ENCODE results near the gene ENPP3.
"Not testable (repeated sequence)": the region's sequence is repeated elsewhere in the genome, so short reads cannot be mapped to it uniquely, and the experiment has no call there.

ENPP3 gene

GRCh38 chr6:131730264-131730663 is 93.2 kb downstream of the ENPP3 start:
- no peak for DNase-seq (ENCODE audit: low read depth, low spot score)
- H3K27ac ChIP-seq = no peak overlapping the region

DNA sequence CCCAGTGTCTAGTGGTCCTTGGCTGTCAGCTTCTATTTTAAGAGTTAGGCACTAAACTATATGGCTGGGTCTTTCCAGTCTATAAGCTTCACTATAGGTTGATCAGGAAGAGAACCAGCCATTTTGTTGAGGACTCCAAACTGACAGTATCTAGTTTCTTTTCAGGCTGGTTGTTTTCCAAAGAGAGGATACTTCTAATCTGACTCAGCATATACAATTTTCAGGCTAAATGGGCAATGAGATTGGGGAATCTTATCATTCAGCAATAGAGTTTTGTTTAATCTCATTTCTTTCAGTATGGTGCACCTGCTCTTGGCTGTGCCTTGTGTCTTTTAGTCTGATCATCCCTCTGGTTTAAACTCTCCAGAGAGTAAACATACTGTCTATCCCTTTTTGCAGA is 94.1 kb downstream of the ENPP3 start:
- DNase-seq (ENCODE audit: low read depth, low spot score) = no peak
- no peak overlapping the region for H3K27ac ChIP-seq

GRCh38 chr6:131733376-131734016 is 96.4 kb downstream of the ENPP3 start:
- no peak overlapping the region for H3K27ac ChIP-seq
- no peak for DNase-seq (ENCODE audit: low read depth, low spot score)

GRCh38 chr6:131736003-131736596 is 99.0 kb downstream of the ENPP3 start:
- DNase-seq (ENCODE audit: low read depth, low spot score) = no peak
- H3K27ac ChIP-seq = no peak overlapping the region

DNA sequence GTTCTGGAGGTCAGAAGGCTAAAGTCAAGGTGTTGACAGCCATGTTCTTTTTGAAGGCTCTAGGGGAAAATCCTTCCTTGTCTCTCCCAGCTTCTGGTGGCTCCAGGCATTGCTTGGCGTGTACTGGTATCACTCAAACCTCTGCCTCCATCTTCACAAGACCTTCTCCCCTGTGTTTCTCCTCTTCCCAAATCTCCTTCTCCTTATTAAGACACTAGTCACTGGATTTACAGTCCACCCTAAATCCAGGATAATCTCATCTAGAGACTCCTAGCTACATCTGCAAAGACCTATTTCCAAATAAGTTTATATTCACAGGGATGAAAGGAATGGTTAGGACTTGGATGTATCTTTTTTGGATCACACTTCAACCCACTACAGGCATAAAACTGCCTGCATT is 99.7 kb downstream of the ENPP3 start:
- no peak overlapping the region for H3K27ac ChIP-seq
- DNase-seq (ENCODE audit: low read depth, low spot score) = no peak

- DNase-seq (ENCODE audit: low read depth, low spot score) = no peak
- H3K27ac ChIP-seq = no peak overlapping the region
Observed at GRCh38 chr6:131739136-131739535, 102.0 kb downstream of the ENPP3 start.

DNA sequence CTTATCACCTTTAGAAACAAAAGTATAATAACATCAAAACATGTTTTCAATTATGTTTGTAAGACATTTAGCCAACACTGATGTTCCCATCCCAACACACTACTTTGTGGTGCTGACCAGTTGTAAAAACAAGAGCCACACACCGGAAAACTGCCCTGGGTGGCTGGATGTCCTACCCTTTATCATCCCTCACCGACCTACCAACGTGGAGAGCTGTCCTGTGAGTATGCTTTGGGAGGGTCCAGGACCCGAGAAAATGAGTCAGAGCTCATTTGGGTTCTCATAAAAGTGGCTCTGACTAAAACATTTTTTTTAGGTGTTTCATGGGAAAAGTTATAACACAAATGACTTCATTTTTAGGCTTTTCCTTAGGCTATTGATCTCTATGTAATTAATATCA is 103.1 kb downstream of the ENPP3 start:
- no peak overlapping the region for H3K27ac ChIP-seq
- no peak for DNase-seq (ENCODE audit: low read depth, low spot score)

DNA sequence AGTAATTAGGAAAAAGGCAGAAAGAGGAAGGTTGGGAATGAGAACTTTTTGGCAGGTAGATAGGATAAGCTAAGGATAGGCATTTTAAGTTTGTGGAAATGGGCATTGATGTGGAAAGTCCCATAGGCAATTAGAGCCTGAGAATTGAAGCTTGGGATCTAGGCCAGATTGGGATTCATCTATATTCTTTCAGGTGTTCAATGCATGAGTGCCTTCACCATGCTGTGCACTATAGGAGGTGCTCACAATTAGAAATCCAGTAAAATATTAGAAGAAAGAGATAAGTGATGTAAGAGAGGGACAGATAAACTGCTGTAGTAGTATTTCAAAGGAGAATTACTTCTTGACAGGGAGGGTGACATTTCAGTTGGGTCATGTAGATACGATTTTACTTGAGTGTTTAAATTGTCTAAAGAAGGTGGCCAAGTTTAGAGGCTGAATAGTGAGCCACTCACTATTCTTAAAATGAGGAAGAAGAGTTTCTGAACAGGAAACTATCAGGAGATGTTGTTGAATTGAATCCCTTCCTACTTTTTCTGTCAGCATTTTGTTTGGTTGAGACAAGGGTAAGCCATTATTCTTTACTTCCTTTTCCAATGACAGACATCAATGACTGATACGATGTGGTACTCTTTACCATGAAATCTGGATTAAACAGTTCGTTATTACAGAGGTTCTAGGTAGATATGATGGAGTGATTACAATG is 104.7 kb downstream of the ENPP3 start:
- H3K27ac ChIP-seq = no peak overlapping the region
- no peak for DNase-seq (ENCODE audit: low read depth, low spot score)

DNA sequence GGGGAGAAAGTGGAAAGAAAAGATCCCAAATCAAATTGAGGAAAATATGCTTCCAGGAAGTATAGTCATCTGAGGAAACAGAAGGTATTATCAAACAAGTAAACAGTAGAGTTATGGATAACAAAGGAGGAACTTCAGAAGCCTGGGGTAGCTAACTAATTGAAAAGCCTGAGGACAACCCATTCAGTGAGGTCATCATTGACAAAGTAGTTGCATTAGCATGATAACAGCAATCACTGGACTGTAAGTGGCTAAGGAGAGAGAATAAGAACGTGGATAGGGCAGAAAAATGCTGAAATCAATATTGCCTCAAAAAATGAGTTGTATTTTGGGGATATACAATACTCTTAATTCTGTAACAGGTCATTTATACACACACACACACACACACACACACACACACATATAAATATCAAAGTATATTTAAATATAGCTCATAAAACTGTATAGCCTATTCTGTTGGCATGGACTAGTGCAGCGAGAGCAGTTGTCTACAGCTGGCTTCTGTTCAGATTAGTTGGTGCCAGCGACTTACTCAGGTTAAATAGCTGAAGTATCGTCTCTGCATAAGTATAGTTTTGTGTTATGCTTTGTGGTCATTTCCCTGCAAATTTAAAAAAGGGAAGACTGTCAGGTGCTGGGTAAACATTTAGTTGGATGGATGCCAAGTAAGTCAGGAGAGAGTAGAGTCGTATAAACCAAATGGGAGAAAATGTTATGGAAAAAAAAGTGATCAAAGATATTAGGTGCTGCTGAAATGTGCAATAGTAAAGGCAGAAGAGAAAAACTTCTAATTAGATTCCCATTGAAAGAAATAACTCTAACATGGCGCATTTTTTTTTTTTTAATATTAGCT is 107.6 kb downstream of the ENPP3 start:
- H3K27ac ChIP-seq = no peak overlapping the region
- no peak for DNase-seq (ENCODE audit: low read depth, low spot score)

DNA sequence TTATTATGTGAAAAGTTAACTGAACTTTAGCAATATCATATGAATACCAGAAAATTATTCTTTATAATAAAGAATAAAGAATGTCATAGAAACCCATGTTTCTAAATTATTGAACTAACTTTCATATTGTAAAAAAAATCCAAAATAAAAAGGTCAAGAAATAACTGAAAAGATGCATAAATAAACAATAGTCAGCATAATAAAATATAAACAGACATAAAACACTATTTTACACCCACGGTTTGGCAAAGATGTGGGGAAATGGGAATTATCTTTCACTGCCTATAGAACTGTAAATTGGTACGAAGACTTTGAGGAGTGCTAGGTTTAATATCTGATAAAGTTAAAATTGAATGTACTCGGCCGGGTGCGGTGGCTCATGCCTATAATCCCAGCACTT is 108.4 kb downstream of the ENPP3 start:
- DNase-seq (ENCODE audit: low read depth, low spot score) = no peak
- no peak overlapping the region for H3K27ac ChIP-seq

DNA sequence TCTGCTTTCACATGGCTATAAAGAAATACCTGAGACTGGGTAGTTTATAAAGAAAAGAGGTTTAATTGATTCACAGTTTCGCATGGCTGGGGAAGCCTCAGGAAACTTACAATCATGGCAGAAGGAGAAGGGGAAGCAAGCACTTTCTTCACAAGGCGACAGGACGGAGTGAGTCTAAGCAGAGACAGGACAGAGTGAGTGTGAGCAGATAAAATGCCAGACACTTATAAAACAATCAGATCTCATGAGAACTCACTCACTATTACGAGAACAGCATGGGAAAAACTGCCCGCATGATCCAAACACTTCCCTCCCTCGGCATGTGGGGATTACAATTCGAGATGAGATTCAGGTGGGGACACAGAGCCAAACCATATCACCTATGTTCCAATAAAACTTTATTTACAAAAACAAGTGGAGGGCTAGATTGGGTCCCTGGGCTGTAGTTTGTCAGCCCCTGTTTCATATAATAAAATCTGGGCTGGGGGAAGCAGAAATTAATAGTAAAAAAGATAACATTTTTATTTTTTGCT is 110.8 kb downstream of the ENPP3 start:
- DNase-seq (ENCODE audit: low read depth, low spot score) = no peak
- no peak overlapping the region for H3K27ac ChIP-seq

DNA sequence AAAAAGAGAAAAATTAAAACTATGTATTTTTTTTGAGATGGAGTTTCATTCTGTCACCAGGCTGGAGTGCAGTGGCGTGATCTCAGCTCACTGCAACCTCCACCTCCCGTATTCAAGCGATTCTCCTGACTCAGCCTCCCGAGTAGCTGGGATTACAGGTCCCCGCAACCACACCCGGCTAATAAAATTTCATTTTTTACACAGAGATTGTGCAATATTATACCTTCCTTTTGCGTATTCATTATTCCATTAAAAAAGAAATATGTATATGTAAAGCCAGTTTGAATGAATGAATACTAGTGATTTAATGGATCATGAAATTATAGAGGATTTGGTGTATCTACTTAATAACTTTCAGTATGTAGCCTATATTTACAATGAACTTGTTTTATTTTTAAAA is 111.9 kb downstream of the ENPP3 start:
- H3K27ac ChIP-seq = no peak overlapping the region
- no peak for DNase-seq (ENCODE audit: low read depth, low spot score)

GRCh38 chr6:131751012-131751715 is 114.1 kb downstream of the ENPP3 start:
- not testable (repeated sequence) for DNase-seq (ENCODE audit: low read depth, low spot score)

DNA sequence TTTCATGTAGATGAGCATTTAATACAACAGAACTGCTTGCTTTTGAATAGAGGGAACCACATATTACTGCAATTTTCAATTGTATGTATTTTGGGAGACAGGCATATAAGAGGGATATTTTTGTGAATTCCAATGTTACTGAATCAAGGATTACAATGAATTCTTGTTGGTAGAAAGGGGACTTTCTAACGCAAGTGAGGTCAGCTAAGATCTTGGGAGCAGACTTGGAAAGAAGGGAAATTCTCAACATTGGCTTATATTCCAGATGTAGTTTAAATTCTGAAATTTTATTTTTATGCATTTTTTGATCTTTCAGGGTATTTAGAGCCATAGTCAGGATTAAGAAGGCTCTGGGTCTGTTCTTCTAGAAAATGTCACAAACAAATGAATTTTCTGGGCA is 117.0 kb downstream of the ENPP3 start:
- DNase-seq (ENCODE audit: low read depth, low spot score) = no peak
- H3K27ac ChIP-seq = no peak overlapping the region

More at GRCh38 chr6:131751012-131751715, 114.1 kb downstream of the ENPP3 start:
- not testable (repeated sequence) for H3K27ac ChIP-seq

GRCh38 chr6:131754715-131755567 is 117.8 kb downstream of the ENPP3 start:
- H3K27ac ChIP-seq = no peak overlapping the region
- DNase-seq (ENCODE audit: low read depth, low spot score) = no peak

- DNase-seq (ENCODE audit: low read depth, low spot score) = peak; percentile 3
- no peak overlapping the region for H3K27ac ChIP-seq
Observed at GRCh38 chr6:131755597-131755996, 118.5 kb downstream of the ENPP3 start.

DNA sequence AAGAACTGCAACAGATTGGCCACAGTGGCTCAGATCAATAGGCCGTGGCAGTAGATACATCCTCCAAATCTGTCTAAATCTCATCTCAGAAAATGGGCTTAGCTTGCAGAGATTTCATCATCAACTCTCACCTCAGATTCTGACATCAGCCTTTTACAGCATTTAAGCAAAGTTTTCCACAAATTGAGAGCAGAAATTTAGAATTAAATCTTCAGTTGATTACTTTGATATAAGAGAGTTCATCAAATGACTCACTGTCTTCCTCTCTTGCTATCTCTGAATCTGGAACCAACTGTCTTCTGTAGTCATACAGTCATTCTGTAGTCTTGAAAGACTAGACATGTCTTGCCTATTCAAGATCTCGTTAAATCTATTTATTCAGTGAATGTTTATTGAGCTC is 118.9 kb downstream of the ENPP3 start:
- no peak for DNase-seq (ENCODE audit: low read depth, low spot score)
- no peak overlapping the region for H3K27ac ChIP-seq

DNA sequence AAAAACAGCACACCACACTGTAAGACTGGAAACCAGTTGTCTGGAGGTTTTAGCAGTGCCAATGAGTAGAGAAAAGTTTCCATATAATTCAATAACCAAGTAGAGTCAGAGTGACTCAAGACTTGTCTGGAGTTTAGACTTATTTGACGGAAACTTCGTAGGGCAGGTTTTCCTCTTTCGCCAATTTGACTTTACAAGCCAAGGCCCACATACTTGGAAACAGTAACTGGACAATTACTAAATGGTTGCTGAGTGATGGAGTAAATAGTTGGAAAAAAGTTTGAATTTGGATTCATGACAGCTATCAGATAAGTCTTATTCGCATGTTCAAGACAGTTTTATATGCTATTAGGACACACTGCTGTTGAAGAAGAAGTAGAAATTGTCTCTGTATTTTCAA is 121.8 kb downstream of the ENPP3 start:
- no peak overlapping the region for H3K27ac ChIP-seq
- DNase-seq (ENCODE audit: low read depth, low spot score) = no peak
